Nucleus accumbens (tissue), 56 donors: ENCODE data around the gene BOD1L1.

Source experiments
- DNase-seq, 56 donors: peaks; one replicate each; lab custom pipeline; 2025; lab: John Stamatoyannopoulos, UW

The BOD1L1 gene

GRCh38 chr4:13527192-13527980, 100.1 kb downstream of the BOD1L1 start:
- DNase-seq: no peak

GRCh38 chr4:13526658-13527057, 100.9 kb downstream of the BOD1L1 start:
- DNase-seq: no peak

- DNase-seq: no peak
These were observed 101.8 kb downstream of the BOD1L1 start for GRCh38 chr4:13525606-13526281.

- DNase-seq: no peak
These were observed 102.9 kb downstream of the BOD1L1 start for GRCh38 chr4:13524504-13525243.

GRCh38 chr4:13523591-13524503, 103.7 kb downstream of the BOD1L1 start:
- DNase-seq: no peak

- no peak for DNase-seq
These were observed 104.4 kb downstream of the BOD1L1 start for GRCh38 chr4:13523105-13523477.

GRCh38 chr4:13522282-13523104, 105.0 kb downstream of the BOD1L1 start:
- DNase-seq: no peak

GRCh38 chr4:13521047-13521446, 106.5 kb downstream of the BOD1L1 start:
- no peak for DNase-seq
